Fibroblast of lung (primary cell): Measurements from ENCODE around the gene KREMEN1.

Experiments used
- CTCF ChIP-seq, 2 donors: IDR thresholded peaks in 1 of 2; conservative IDR thresholded peaks in 1 of 2; 1 replicate in 1 of 2; 2 replicates in 1 of 2; pipeline ENCODE4 v1.5.1; 2011 to 2012; ENCODE audit warnings: low read length in 2 of 2, control low read depth in 1 of 2, inconsistent platforms in 1 of 2, low read depth in 1 of 2, mild to moderate bottlenecking in 1 of 2
- EZH2 ChIP-seq: IDR thresholded peaks from 2 replicates; pipeline ENCODE4 v1.5.1; 2012; ENCODE audit warnings: low read length, control low read depth, mild to moderate bottlenecking; ENCODE audit errors: missing control alignments

DNA sequence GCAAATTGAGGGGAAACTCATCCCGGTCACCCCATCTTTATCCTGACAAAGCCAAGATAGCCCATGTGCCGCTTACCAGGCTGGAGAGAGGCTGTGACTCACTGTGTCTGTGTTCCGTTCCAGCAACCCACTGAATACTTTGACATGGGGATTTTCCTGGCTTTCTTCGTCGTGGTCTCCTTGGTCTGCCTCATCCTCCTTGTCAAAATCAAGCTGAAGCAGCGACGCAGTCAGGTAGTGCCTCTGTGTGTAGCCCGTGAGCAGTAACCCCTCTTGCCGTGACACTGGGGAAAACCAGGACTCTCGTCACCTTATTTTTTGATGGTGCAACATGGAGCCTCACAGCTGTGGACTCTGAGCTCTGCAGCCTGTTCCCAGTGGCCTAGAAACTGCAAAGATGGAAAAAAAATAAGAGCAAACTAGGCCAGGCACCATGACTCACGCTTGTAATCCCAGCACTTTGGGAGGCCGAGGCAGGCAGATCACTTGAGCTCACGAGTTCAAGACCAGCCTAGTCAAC, 28.1 kb upstream of the KREMEN1 start:
- no peak for TF ChIP-seq CTCF (conservative IDR thresholded peaks at IDR 0.05 in 1 of 2, IDR thresholded peaks at IDR 0.05 in 1 of 2; ENCODE audit: low read depth in 1 of 2, low read length in 2 of 2)
- TF ChIP-seq EZH2, result no peak
